HG03280 (cell line): ENCODE measurements around the gene MTCL1.

Experiments used
- ATAC-seq: cut with Tn5 transposase; IDR thresholded peaks from one replicate; pipeline ENCODE4 v1.9.1; 2021; ENCODE audit warnings: mild to moderate bottlenecking, moderate library complexity; ENCODE audit not compliant: unreplicated experiment

Gene MTCL1

GRCh38 chr18:8788503-8789429, 83.4 kb downstream of the MTCL1 start:
- ATAC-seq: no peak

GRCh38 chr18:8791171-8791651, 85.9 kb downstream of the MTCL1 start:
- ATAC-seq: no peak

GRCh38 chr18:8792688-8793316, 87.4 kb downstream of the MTCL1 start:
- no peak for ATAC-seq

- no peak for ATAC-seq
Observed at GRCh38 chr18:8793445-8794155, 88.2 kb downstream of the MTCL1 start.

GRCh38 chr18:8794156-8794933, 89.0 kb downstream of the MTCL1 start:
- no peak for ATAC-seq

GRCh38 chr18:8794934-8795280, 89.6 kb downstream of the MTCL1 start:
- no peak for ATAC-seq

DNA sequence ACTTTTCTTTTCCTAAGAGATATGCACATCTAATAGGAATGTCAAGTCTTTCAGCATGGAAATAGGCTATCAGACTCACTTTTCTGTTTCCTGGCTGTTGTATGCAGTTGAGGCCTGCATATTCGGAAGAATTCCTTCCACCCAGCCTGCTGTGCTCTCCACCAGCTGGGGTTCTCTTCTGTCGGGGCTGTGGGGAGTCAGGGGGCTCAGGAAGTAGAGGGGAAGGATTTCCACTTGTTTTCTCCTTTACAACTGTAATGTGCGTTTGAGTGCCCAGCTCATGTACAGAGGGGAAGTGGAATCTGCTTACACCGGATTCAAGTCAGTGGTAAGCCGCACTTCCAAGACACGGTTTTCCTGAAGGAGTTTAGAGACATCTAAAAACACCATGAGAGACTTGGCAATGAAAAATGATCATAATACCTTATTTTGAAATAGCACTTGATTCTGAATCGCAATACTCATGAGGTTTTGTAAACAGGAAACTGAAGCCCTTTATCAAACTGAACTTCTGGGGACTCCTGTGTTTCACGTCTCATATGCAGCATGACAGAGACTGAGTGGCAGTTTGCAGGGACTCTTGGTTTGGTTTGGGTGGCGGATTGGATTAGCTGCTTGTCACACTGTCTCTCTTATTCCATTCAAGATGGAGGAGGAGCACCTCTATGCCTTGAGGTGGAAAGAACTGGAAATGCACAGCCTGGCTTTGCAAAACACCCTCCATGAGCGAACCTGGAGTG, 90.4 kb downstream of the MTCL1 start:
- no peak for ATAC-seq

DNA sequence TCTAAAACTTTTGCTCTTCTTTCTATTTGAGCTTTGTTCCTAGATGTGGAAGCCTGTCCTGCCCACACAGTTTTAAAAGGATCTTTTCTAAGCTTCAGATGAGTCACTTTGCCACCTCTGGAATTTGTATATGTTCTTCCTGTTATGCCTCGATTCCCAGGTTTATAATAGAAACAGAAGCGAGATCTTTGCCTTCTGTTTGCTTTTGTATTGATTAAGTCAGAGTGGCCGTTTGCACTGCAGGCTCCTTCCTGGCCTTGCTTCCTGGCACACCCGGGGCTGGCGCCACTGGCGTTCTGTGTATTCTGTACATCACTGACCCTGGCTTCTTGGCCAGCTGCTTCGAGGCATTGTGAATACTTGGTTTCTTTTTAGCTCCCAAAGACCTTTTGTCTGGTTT, 91.8 kb downstream of the MTCL1 start:
- ATAC-seq: no peak

- ATAC-seq: no peak
Observed at GRCh38 chr18:8799001-8799400, 93.6 kb downstream of the MTCL1 start.

DNA sequence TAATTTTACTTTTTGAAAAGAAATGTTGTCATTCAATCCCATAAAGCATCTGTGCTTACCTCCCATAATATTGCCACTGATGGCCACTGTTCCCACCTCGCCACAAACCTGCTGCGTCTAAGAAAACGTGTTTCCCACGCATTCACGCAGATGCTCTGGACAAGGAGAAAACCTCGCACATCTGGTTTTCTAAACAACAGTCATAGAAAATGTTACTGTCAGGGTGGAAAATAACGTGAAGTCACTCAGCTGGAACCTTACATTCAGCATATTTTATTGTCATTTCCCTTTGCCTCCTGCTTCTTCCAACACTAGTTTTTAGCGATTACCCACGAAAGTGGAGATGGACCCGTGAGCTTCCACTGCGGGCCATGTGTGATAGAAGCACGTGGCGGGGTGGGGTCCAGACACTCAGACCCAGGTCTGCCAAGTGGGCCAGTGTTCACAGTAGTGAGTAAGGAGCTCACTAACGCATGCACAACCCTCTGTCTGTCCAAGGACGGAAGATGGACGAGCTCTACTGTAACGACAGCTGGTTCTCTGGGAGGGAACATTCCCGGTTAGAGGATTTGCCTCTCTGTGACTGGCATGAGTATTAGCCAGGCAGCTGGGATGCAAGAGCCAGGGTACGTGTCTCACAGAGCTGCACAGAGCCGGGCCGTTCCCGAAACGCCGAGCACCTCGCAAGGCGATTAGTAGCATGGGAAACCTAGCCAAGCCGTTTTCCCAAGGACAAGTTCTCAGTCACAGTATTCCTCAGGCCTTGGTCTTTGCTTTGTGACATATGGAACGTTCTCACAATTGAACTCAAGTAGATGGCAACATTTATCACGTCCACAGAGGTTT, 94.5 kb downstream of the MTCL1 start:
- no peak for ATAC-seq

DNA sequence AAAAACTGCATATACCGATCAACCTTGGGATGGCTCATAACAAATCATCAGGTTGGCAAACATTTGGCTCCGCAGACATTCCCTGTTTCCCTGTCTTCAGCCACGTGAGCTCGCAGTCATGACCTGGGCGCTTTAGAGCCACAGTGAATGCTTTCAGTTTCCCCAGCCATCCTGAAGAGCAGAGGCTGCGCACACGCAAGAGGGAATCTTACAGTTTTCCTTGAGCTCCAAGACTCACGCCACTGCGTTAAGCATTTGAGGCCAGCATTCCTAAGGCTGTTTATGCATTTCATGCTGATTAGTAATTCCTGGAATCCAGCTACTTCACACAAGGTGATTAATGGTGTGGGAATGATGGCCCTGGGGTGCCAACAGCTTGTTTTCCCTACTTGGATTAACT, 95.1 kb downstream of the MTCL1 start:
- ATAC-seq: no peak

GRCh38 chr18:8800876-8801262, 95.5 kb downstream of the MTCL1 start:
- no peak for ATAC-seq

DNA sequence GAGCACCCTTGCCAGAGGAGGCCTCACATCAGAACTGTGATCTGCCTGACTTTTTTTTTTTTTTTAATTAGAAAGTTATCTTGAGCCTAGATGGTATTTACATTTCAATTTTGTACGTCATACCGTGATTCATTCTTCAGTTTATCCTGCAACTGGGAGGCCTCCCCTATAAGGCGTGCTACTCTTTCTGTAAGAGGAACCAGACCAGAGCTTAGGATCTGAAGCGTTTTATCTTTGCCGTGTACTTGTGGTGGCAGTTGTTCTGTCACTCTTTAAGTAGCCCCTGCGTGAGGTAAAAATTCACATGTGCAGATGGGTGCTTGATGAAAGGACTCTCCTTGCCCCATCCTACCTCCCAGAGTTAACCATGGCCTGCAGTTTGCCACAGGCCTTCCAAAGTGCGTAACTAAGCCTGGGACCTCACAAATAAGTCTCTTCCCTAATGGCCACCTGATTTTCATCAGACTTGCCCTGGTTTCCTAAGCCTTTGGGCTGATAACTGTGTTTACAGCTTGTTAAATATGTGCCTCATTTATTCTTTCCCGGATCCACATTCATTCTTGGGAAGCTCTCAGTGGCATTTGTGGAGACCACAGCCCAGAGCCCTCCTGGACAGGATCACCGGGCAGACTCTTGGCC, 96.0 kb downstream of the MTCL1 start:
- ATAC-seq: no peak

- no peak for ATAC-seq
Observed at GRCh38 chr18:8802017-8802672, 96.8 kb downstream of the MTCL1 start.

DNA sequence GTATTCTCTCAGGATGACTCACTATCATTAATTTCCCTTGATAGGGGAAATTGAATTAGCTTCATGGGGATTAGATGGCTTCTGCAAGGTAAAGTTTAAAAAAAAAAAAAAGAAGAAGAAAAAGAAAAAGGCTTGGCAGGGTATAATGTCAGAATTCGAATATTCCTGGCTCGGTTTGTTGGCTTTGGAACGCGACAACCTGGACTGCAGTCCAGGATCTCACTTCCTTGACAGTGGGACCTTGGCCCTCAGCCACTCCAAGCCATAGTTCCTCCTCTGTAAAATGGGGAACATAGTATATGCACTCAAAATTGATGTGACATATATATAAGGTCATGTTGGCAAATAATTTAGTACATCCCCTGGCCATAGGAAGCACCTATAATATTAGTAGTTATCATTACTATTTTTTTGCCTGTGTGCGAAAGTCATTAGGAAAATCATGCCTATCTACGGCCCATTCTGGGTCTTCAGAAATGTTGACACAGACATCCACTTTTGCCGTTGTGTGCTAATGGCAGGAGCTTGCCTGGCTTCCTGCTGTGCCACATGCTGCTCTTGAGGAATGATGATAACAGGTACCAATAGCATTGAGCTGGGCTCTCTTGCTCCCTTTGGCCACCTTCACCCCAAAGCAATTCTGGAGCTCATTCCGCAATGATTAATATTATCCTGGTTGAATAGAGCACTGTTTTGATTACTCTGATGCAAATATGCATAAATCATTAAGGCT, 97.9 kb downstream of the MTCL1 start:
- no peak for ATAC-seq

DNA sequence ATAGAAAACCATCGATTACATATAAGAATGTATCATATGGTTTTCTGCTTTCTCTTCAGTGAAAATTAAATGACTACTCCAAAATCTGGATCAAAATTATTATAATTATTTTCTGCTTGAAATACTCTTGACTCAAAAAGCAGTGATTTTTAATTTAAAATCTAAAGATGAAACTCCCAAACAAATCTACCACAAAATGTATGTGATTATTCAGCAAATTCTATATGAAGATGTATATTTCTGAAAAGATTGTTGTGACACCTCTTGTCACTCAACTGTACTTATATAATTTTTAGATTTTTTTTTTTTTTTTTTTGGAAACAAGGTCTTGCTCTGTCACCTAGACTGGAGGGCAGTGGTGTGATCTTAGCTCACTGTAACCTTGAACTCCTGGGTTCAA, 98.6 kb downstream of the MTCL1 start:
- no peak for ATAC-seq

GRCh38 chr18:8805552-8805951, 100.2 kb downstream of the MTCL1 start:
- no peak for ATAC-seq
